Ecto neural progenitor cell (in vitro differentiated cells): ENCODE data around the gene SAFB2.

Experiments used
- DNase-seq: peaks from one replicate; pipeline ENCODE4 v3.0.0-alpha.2; 2018; ENCODE audit warnings: low spot score

SAFB2 gene

GRCh38 chr19:5607318-5608275 is 15.0 kb downstream of the SAFB2 start:
- no peak for DNase-seq

GRCh38 chr19:5605362-5605761 is 17.2 kb downstream of the SAFB2 start:
- no peak for DNase-seq

- DNase-seq = no peak
Observed at GRCh38 chr19:5603626-5604025, 18.9 kb downstream of the SAFB2 start.

DNA sequence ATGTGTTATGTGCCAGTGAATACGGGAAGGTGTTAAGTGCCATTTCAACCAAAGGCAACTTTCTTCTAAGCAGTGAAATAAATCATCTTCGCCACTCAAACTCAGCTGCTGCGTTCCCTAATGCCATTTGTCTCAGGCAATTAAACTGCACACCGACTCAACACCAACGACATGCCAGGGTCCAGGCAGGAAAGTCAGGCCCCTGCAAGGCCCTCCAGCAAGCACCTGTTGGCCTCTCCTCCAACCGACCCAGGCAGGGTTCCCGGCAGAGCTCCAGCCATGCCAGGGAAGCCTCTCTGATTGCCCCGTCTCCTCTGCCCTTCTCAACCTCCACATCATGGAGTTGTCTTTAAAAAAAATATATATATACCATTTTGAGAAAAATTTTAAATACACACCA is 21.8 kb downstream of the SAFB2 start:
- no peak for DNase-seq

- no peak for DNase-seq
Observed at GRCh38 chr19:5595745-5596144, 26.8 kb downstream of the SAFB2 start.

DNA sequence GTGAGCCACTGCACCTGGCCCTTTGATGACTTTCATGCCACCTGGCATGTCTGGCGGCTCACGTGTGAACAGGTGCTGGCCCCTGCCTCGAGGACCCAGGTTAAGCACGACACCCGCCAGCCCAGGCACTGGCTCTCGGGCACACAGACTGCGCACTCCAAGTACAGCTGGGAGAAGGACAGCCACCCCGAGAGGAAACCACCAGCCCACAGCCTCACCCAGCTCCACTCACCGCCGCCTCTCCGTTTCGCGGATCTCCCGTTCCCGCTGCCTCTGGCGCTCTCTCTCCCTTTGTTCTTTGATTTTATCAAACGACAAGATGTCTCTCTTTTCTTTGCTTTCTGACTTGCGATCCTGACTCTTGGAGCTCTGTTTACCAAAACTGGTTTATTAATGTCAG is 27.4 kb downstream of the SAFB2 start:
- no peak for DNase-seq

GRCh38 chr19:5594521-5594950 is 28.0 kb downstream of the SAFB2 start:
- DNase-seq = no peak

DNA sequence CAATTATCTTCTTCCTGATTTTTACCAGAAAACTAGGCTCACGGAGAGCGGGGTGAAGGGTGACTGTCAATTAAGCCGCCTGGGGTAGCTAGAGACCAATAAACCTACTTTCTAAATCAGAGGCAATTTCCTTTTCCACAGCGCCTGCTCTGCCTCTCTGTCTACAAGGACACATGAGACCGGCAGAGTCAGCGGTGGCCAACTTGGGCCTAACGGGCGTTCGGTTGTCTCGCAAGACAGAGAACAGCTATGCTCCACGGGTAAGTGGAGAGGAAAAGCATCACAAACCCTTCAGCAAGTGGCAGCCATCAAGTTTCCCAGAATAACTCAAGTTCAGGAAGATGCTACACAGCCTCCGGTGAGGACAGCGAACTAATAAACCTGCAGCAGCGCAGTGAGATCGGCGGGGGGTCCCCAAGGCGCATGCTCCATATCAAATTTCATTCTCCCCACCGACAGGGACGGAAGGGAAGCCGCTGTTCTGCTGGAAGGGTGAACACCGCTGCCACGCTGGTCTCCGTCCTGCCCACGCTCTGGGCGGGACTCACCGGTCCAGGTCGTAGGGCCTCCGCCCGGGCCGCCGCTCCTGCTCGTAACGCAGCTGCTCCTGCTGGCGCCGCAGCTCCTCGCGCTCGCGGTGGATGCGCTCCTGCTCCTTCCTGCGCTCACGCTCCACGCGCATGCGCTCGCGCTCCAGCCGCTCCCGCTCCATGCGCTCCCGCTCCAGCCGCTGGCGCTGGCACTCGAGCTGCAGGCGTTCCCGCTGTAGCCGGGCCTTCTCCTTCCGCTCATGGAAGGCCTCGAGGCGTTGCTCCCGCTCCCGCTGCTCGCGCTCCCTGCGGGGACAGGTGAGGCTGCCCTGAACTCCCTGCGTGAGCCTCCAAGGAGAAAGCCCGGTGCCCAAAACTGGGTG is 29.0 kb downstream of the SAFB2 start:
- DNase-seq = no peak

GRCh38 chr19:5592531-5593342 is 29.8 kb downstream of the SAFB2 start:
- no peak for DNase-seq

DNA sequence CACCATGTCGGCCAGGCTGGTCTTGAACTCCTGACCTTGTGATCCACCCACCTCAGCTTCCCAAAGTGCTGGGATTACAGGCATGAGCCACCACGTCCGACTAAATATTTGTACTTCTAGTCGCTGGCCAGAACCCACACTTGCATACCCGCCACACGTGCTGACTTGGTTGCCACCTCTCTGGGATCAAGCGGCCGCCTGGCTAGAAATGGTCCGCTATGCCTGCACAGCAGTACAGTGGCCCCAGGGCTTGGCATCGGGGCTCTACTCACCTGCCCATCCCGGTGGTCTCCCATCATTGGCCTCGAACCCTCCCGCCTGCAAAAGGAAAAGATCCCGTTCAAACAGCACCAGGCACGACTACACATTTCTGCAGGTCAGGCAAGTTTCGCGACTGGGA is 31.1 kb downstream of the SAFB2 start:
- no peak for DNase-seq

DNA sequence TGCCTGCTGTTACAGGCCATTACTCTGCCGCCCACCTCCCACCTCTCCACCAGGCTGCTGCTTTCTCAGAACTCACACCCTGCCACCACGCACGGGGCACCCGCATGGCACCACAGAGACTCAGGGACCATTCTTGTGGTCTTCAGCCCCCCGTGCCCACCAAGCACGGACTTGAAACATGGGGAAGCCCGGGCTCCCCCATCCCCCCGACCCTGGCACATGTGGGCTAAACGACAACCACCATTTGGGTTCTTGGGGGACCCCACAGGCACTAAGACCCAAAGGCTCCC is 31.8 kb downstream of the SAFB2 start:
- no peak for DNase-seq

- no peak for DNase-seq
Observed at GRCh38 chr19:5590151-5590864, 32.3 kb downstream of the SAFB2 start.

- no peak for DNase-seq
Observed at GRCh38 chr19:5588906-5589676, 33.5 kb downstream of the SAFB2 start.

DNA sequence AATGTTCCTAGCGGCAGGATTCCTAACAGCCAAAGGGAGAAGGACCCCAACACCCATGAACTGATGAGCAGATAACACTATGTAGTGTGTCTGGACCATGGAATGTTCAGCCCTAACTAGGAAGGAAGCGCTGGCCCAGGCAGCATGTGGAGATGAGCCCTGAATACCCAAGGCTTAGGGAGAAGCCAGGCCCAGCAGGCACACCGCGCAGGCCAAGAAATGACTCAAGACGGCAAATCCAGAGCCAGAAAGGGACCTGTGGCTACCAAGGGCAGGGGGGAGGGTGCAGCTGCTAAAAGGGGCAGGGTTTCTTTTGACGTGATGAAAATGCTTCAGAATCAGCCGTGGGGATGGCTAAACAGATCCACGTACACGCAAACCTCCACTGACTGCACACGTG is 34.1 kb downstream of the SAFB2 start:
- no peak for DNase-seq

DNA sequence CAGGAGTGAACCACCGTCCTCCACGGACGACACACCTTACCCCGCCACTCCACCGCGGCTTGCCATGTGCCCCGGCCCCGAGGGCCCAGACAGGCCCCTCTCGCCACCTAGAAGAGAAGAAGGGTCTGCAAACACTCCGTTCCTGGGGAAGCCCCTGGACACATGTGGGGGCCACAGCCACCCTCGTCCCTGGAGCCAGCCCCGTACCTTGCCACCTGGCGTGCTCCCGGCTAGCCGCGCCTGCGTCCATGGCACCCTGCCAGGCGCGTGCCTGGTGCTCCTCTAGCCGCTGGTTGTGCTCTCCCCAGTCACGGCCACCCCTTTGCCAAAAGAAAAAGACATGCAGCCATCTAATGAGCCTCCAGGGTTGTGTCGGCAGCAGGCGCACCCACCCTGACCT is 34.9 kb downstream of the SAFB2 start:
- no peak for DNase-seq

- no peak for DNase-seq
Observed at GRCh38 chr19:5587071-5587455, 35.5 kb downstream of the SAFB2 start.

DNA sequence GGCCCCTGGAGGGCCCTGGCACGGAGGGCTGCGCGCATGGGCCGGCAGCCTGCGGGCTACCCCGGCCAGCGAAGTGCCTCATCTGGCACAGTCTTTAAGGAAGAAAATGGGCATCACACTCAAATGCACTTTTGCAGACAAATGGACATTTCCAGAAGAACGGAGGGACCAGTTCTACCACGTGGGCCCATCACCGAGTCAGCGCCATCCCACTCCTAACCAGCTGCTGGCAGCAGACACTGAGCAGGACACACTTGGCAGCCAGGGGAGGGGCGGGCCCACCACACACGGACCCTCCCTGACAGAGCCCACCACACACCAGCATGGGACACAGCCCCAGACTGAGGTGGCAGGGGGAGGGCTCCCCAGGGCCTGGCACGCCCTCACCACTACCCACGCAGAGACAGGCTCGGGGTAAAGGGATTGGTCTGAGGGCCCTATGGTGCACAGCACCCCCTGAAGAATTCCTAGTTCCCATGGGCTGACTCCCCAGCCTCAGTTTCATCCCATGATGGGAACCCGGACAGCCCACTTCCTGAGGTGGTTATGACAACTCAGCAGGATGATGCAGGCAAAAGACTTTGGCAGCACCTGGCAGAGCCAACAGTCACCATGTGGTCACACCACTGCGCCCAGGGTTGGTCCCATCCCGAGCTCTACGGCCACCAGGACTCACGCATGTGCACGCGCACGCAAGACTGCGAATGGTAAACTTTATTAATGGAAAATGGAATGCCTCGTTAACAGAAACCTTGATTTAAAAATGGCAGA is 36.1 kb downstream of the SAFB2 start:
- DNase-seq = no peak

DNA sequence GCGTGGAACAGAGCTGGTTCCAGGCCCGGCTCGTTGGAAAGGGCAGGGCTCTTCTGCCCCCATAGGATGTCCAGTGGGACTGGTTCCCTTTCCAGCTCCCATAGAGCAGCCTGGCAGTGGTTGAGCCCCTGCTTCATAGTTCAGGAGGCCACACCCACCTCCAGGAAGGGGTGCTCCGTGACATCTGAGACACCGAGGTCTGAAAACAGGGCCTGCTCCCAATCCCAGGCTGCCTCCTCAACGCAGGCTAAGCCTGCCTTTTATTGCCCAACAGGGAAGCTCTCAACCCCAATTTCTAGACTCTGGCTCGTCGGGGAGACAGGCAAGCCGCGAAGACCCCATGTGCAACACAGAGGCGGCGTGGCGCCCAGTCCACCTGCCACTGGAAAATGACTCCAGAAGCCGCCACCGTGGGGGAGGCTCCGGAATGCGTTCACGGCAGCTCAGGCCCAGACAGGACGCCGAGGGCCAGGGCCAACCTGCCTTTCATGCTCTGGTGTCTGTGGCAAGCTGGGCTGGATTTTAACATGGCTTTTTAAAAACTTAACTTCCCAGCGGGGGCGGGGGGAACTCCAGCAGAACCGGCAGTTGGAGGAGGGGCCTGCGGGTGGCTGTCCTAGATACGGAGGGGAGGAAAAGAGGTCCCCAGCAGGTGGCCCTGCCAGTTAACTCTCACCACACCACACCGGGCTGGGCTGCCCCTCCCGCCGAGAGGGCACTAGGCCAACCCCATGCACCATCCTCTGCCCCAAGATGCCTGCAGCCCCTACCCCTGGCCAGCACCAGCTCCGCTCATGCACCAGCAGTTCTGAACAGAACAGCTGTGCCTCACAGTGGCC is 36.9 kb downstream of the SAFB2 start:
- DNase-seq = peak; percentile 77

DNA sequence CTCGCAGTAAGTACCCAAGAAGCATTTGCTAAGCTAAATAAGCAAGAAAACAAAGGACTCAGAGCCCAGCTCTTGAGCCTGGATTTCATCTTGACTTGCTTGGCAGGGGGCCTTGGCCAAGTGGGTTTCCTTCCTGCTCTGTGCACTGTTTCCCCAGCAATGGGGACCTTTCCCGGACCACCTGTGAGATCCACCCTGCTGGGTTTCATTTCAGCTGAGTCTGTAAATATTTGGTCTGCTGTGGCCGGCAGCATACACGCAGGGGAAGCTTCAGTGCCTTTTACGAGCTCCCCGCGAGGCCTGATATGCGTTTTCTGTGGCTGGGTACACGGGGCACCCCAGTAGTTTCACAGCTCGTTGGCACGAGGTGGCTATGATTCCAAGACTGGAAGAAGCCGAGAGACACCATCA is 42.4 kb downstream of the SAFB2 start:
- DNase-seq = no peak
